ENCODE measurements around the gene KMT2E.
A peak's percentile ranks its signal among the peaks of the same experiment; 100 is the strongest.
"Not testable (repeated sequence)": the region's sequence is repeated elsewhere in the genome, so short reads cannot be mapped to it uniquely, and the experiment has no call there.

KMT2E gene

DNA sequence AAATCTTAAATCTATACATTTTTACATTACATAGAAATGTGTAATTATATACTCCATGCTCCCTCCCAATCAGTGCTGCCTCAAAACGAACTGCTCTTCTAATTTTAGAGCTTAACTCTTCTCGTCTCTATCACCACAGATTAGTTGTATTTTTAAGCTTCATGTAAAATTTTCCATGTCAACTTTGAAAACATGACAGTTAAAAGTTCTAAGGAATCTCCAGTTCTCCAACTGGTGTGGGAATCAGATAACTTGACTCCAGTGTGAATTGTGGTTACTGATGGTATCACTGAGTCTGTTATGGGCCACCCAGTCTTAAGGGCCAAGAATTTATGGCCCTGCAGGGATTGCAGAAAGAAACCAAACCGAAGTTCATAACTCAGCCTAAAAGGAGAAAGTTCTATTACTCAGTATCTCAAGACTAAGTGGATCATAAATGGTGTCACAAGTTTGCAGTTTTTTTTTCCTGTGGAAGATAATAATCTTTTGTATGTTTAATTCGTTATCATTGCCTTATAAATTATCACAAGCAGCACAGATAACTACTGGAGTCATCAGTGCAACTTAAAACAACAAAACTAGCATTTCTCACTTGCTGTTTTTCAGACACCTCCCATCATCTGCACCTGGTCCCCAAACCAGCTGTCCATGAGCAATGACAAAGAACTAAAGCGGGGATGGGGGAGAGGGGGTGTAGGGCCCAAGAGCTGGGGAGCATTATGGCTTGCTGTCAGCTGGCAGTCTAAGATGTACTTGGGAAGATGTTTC is 31.5 kb upstream of the KMT2E start:
- no peak for DNase-seq

DNA sequence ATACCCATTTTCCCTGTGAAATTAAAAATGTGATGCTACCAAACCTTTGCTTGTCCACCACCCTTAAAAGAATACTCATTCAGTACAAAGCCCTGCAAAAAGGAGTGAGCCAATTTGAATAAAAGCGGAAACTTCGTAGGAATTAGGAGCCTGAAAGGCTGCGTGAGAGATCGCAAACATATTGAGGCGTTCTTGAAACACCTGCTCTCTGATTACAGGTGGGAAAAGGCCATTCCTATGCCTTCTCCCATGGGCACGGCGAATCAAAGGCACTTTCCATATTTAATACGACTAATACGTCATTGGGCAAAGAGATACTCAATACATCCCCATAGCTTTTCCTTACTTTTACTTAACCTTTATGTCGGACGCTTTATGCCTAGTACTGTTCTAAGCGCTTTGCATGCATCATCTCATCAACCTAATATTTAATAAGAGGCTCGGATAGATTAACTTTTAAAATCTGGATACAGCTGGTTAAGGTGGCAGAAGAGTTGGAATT is 30.9 kb upstream of the KMT2E start:
- no peak for DNase-seq

DNA sequence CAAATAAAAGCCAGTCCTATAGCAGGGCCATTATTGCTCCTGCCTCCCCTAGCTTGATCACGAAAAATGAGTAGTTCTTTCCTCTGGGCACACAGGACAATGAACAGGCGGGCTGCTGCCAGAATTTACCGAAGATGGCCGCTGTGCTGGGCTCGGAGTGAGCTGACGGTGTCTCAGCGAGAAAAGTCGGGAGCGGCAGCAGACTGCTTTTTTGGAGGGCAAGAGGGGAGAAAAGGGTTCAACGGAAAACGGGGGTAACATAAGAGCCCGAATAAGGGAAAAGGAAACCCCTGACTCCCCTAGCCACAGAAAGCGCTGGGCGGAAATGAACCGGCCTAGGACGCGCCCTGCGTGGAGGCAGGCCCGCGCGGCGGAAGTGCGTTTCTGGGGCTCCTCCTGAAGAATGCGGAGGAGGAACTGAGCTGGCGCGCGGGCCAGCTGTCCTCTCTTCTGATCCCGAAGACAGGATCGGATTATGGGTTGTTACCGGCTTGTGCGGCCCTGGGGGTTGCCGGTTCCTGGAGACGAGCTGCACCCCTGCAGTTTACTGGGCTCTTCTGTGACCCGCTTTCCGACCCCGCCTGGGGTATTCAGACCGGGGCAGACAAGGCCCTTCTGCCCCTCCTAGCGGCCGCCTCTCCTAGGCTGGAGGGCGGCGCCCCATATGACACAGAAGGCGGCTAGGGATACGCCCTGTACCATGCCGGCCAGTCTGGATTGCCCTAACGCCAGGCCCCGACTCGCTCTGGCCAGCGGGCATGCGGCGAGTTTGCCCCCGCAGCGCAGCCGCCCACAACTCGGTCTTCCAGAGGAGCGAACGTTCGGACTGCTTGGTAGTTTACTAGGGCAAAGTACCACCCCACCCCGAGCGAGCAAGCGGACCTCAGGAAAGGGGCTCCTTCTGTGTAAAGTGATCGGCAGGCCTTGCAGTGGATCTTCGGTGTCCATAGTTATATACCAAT is 30.1 kb upstream of the KMT2E start:
- peak; percentile 82 for DNase-seq

DNA sequence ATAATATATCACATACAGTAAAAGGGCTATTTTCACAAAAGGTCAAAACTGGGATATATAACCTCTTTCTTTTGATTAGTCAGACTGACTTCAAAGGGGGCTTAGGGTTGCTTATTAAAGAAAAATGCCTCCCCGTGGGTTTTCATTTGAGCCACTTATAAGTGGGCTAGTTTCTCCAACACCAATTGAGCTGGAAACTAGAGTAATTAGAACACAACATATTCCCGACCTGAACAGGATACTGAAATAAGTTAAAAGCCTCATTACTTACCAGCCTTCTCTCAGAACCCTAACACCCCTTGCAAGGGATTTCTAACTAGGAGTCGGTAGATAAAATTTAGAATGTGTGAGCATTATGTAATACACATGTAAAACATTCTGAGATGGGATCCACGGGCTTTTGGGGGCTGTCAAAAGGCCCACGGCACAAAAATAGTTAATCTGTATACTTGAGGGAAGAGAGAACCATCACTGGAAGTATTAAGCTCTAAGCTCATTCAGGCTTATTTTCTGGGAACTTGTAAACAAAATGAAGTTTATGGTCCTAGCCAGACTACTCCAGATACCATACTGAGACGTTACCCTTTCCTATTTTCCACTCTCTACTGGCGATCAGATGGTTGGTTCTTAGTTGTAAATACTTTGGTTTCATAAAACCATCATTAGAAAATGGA is 29.3 kb upstream of the KMT2E start:
- no peak for DNase-seq

DNA sequence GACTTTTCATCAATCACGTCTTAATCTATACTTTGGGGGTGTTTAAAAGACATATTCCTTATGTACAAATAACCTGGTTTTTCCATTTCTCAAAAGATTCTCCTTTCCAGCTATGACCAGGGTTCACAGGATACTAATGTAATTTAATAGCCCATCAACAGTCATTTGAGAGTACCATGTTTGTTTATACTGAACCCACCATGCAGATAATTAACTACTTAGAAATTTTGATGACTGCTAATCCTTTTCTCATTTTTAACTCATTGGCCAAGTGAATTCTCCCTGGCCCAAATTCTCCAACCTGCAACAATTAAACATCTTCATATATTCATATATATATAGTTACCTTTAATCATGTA is 28.8 kb upstream of the KMT2E start:
- no peak for DNase-seq

DNA sequence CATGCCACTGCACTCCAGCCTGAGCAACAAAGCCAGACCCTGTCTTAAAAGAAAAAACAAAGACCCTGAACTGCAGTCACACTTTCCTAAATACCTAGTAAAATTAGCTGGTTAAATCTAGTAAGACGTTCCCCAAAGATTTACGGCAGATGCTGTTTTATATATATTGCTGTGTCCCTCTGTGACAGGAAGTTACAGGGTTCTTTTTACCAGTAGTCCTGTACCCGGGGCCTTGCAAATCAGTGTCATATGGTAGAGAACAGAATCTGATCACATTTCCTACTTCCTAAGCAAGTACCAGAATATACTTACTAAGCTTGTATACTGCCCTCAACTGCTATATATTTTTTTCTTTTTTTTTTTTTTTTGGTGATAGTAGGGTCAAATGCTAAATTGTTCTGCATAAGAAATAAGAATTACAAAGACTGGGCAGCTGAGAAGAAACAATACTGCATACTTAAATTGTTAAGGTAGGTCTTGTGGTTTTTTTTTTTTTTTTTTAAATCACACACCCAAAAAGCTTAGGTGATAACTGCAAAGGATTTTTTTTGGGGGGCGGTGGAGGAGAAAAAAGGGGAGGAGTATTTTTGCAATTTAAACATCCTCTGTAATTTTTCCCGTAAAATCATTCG is 27.3 kb upstream of the KMT2E start:
- DNase-seq: no peak

DNA sequence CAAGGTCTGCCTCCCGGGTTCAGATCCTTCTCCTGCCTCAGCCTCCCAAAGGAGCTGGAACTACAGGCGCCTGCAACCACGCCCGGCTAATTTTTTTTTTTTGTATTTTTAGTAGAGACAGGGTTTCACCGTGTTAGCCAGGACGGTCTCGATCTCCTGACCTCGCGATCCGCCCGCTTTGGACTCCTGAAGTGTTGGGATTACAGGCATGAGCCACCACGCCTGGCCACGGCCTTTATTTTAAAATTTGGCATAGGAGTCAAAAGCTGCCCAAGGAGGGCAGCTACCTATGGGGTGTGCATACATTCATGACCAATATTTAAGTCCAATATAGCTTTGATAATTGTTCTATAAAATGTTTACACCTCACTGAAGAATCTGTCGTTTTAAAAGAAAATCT is 26.6 kb upstream of the KMT2E start:
- DNase-seq: not testable (repeated sequence)

DNA sequence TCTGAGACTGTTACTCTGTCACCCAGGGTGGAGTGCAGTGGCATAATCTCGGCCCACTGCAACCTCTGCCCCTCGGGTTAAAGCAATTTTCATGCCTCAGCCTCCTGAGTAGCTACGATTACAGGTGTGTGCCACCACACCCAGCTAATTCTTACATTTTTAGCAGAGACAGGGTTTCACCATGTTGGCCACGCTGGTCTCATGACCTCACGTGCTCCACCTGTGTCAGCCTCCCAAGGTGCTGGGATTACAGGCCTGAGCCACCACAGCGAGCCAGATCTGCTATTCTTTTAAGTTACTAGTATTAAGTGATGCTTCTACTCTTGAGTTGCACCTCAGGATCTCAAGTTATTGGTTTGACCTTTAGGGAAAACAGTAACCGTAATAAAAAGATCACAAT is 23.0 kb upstream of the KMT2E start:
- no peak for DNase-seq

DNA sequence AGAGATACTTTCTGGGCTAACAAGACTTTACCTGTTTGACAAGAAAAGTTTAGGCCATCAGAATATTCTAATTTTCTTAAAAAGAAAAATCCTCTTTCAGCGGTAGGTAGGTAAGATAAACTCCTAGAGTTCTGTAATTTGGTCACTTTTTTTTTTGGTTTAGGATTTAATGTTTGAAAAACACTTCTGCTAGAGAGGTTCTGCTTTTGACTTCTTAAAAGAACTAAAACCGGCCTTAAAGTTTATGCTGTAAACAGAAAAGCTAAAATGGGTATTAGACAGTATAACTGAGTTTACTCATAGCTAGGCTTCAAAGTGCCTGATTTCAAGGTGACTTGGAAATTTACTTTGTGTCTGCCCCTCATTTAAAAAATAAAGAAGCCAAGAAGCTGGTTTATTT is 21.7 kb upstream of the KMT2E start:
- DNase-seq: no peak

DNA sequence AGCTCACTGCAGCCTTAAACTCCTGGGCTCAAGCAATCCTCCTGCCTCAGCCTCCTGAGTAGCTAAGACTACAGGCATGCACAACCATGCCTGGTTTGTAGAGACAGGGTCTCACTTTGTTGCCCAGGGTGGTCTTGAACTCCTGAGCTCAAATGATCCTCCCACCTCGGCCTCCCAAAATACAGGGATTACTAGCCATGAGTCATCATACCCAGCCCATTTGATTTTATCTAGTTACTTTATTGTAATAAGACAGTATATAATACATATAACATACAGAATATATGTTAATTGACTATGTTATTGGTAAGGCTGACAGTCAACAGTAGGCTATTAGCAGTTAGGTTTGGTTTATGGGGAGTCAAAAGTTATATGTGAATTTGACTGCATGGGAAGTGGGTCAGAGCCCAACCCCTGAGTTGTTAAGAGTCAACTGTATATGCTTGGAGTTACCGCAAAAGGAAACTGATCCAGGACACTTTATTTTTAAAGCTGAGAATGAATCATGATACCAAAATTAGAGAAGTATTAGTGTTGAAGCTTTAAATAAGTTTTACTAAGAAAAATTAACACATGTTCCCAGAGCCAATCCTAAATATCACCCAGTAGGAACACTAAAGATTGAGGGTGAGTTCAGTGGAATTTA is 20.7 kb upstream of the KMT2E start:
- DNase-seq: no peak

DNA sequence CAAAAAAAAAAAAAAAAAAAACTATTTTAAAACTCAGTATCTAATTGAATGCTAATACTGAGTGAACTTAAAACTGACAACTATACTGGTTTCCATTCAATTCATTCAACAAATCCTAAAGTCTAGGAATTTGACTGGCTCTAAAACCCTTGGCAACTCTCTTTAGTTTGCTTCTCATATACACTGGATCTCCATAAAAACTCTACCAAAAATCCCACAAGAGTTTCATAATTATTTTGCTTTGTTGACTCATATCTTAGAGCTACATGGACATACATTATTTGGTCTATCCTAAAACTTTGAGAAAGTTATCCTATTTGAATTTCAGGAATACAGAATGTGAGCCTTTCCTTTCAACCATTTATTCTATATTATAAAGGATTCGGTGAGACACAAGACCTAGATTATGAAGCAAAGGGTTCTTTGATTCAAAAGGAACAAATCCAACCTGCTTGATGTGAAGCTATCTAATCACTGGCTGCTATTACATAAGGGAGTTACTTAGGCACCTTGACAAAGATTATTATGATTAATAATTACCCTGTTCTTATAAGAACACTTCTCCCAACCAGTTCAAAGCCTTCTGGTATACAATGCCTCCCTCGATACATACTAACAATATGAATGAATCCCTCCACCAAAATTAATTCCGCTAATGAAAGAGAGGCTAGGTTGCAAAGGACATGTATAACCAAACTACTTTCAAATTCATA is 15.8 kb upstream of the KMT2E start:
- no peak for DNase-seq

DNA sequence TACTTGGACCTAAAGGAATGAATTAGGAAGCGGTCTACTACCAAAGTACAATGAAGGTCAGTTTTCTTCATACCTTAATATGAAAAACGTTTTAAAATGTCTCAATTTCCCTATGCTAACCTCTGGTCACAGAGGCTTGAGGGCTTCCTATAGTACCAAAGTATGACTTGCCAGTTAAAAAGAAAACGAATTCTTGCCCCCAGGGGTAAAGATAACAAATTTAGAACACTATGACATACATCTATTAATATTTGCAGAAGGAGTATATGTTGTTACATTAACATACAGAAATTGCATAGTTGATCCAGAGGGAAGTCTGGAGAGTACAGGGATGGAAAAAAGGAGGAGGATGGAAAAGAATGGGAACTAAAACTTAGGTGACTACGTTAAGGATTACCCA is 13.8 kb upstream of the KMT2E start:
- no peak for DNase-seq

DNA sequence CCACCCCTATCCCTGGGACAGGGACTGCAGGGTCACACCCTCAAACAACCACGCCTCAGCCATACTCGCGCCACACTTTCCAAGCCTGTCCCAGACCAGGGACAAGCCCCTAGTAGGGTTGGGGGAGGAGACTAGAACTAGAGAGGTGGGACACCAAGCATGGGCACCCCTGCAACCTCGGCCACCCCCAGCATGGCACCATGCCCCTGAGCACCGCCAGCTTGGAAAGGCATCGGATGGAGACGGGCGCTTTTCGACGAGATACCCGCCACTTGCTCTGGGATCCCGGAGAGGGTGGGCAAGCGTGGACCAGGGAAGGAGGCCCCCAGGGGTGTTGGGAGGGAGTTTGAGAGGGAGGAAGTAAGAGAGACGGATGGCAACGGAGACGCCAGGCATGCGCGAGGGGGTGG is 13.1 kb upstream of the KMT2E start:
- no peak for DNase-seq

DNA sequence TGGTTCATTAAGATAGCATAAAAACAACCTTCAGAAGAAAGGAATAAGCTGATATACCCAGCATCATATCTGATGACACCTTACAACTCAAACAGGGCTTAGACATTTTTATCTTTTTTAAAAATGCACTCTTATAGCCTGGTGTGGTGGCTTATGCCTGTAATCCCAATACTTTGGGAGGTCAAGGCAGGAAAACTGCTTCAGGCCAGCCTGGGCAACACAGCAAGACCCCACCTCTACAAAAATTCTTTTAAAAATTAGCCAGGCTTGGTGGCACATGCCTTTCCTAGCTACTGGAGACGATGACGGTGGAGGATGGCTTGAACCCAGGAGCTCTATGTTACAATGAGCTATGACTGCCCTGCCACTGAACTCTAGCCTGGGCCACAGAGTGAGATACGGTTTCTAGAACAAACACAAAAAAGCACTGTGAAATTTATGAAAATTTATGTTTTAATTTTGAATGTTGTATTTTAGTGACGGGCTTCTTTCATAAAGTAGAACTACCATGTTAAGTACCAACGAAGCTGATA is 12.3 kb upstream of the KMT2E start:
- DNase-seq: no peak

DNA sequence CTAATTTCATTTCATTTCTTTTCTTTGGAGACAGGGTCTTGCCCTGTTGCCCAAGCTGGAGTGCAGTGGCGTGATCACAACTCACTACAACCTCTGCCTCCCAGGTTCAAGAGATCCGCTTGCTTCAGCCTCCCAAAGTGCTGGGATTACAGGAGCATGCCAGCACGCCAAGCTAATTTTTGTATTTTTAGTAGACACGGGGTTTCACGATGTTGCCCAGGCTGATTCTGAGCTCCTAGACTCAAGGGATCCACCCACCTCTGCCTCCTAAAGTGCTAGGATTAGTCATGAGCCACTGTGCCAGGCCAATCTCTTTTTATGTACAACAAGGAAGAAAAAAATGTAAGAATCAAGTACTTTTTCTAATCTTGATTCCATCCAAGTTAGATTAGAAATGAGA is 10.7 kb upstream of the KMT2E start:
- peak; percentile 61 for DNase-seq

DNA sequence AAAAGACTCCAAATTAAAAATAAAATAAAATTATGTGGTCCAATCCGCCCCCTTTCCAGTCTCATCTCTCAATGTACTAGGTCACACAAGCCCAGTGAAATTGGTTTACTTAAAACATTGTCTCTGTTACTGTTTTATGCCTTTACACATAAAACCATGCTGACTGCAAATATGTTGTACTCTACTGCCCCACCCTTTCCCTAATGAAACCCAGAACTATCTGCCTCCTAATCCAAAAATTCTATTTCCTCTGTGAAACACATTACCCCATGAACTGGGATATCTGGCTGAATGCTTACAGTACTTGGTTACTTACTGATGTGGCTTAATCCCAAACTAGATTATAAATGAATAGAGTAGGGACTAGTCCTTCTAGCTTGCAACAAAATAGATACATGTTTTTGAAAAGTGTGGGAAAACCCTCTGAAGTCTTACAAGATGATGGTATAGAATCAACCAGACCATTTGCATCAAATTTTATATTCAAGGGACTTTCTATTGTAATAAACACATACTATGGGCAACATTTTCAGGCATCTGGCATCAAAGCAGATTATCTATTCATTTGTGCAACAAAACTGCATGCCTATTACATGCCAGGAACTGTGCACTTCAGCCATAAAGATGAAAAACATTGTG is 10.0 kb upstream of the KMT2E start:
- no peak for DNase-seq

DNA sequence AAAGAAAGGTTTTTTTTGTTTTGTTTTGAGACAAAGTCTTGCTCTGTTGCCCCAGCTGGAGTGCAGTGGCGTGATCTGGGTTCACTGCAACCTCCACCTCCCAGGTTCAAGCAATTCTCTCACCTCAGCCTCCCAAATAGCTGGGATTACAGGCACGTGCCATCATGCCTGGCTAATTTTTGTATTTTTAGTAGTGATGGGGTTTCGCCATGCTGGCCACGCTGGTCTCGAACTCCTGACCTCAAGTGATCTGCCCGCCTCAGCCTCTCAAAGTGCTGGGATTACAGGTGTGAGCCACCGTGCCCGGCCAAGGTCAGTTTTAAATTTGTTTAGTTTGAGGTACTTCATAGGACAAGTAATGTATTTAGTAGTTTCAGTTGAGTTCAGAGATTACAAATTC is 9.0 kb upstream of the KMT2E start:
- not testable (repeated sequence) for DNase-seq

DNA sequence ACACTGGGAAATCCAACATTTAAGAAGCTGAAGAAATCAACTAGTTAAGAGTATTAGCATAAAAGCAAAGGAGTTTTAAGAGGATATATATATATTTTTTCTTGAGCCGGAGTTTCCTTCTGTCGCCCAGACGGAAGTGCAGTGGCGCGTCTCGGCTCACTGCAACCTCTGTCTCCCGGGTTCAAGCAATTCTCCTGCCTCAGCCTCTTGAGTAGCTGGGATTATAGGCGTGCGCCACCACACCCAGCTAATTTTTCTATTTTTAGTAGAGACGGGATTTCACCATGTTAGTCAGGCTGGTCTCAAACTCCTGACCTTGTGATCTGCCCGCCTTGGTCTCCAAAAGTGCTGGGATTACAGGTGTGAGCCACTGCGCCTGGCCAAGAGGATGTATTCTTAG is 8.5 kb upstream of the KMT2E start:
- not testable (repeated sequence) for DNase-seq

DNA sequence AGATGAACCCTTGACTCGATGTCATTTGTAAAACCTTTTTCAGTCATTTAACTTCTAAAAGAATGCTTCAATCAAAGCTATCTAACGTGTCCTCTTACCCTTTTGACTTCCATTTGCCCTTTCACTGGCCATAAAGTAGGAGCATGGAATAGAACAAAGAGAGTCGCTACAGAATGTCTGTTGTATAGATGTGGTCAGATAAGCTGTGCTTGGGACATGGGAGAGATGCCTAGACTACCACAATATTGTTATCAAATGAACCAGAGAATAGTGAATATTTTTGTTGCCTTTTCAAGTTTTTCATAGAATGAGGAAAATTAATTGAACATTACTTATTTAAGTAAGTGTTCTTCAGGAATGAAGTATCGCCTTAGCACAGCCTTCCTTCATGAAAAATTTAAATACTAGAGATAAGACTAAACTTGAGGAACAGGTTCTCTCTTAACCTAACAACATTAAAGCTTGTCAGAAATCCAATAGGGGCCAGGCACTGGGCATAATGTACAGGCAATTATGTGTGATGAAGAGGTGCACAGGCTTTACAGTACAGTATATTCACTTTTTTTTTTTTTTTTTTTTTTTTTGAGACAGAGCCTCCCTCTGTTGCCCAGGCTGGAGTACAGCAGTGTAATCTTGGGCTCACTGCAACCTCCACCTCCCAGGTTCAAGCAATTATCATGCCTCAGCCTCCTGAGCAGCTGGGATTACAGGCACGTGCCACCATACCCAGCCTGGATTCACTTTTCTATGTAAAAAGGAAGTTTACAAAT is 7.5 kb upstream of the KMT2E start:
- DNase-seq: no peak

DNA sequence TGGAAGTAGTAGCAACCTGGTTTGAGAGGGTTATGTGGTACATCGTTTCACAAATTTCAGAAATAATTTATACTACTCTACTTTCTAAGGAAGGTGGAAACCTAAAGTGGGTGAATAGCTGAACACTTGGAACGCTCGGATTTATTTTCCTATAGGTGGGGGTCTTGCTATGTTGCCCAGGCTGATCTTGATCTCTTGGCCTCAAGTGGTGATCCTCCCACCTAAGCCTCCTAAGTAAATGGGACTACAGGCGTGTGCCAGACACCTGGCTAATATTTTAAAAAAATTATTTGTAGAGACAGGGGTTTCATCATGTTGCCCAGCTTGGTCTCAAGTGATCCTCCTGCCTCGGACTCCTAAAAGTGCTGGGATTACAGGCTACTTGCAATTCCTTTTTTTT is 6.7 kb upstream of the KMT2E start:
- DNase-seq: no peak
